Head of caudate nucleus (tissue), 42 donors: ENCODE measurements around the gene TOR1AIP2.

Experiments used
- DNase-seq, 42 donors: peaks; one replicate each; pipeline versions ENCODE4 v3.0.0 to v3.0.0-alpha.2; 2020 to 2021; ENCODE audit warnings: mixed read lengths in 7 of 42
- intact Hi-C: fragments of 100-400 bp; cut with DNase I; formaldehyde crosslinking; loops from one replicate; pipeline ENCODE4 v1.15.0; 2022

The TOR1AIP2 gene

GRCh38 chr1:179794146-179794545, 83.5 kb downstream of the TOR1AIP2 start:
- intact Hi-C loops: no loop called here
- no peak for DNase-seq

GRCh38 chr1:179793281-179793680, 84.3 kb downstream of the TOR1AIP2 start:
- DNase-seq: no peak
- intact Hi-C loops: no loop called here
